Ureter (tissue), 1 donor: Measurements from ENCODE around the gene RASAL1. TPM values are rescaled to one million over a fixed set of nuclear protein-coding genes. Genes with fewer than 3 reads are reported as not detected.

Experiments used
- DNase-seq: peaks from one replicate; pipeline ENCODE4 v3.0.0-alpha.2; 2020; ENCODE audit warnings: low spot score
- total RNA-seq: library from RNA; stranded (reverse); gene quantifications from one replicate; pipeline ENCODE4 v1.2.4, GENCODE V29; 2023
- donor health status: DM: yes; HTN: yes; CAD: no.

The RASAL1 gene
- total RNA-seq, 1 donor from 2014 or later: 1.6 TPM

- DNase-seq: no peak
Measured at GRCh38 chr12:113057565-113058485, 77.7 kb downstream of the RASAL1 start.

GRCh38 chr12:113056631-113057488 is 78.7 kb downstream of the RASAL1 start, which contains the start of gene DTX1:
TSS of gene DTX1 (plus strand) at chr12:113056730. CDS start at chr12:113058193, 1,463 bp downstream.
- DNase-seq: no peak

GRCh38 chr12:113056381-113056630 is 79.3 kb downstream of the RASAL1 start:
- DNase-seq: no peak

- DNase-seq: no peak
Measured at GRCh38 chr12:113055594-113056380, 79.8 kb downstream of the RASAL1 start.

GRCh38 chr12:113054948-113055486 is 80.5 kb downstream of the RASAL1 start:
- DNase-seq: no peak

- no peak for DNase-seq
Measured at GRCh38 chr12:113052326-113052725, 83.2 kb downstream of the RASAL1 start.

- DNase-seq: no peak
Measured at GRCh38 chr12:113051759-113052158, 83.8 kb downstream of the RASAL1 start.

GRCh38 chr12:113050795-113051194 is 84.8 kb downstream of the RASAL1 start:
- no peak for DNase-seq

- DNase-seq: no peak
Measured at GRCh38 chr12:113049976-113050742, 85.4 kb downstream of the RASAL1 start.

Other genes starting within 250 kb of the RASAL1 start
- gene OAS1, start 228.8 kb downstream of the RASAL1 start, total RNA-seq: 48.4 TPM
- 33.4 TPM for gene OAS3, start 197.3 kb downstream of the RASAL1 start, total RNA-seq
- 27.5 TPM for gene OAS2, start 157.2 kb downstream of the RASAL1 start, total RNA-seq
- 1.1 TPM for gene DTX1, start 79.0 kb downstream of the RASAL1 start, total RNA-seq
- not detected for gene CFAP73, start 14.0 kb upstream of the RASAL1 start, total RNA-seq
- gene DDX54, start 49.7 kb upstream of the RASAL1 start, total RNA-seq: 65.2 TPM
- gene RITA1, start 50.0 kb upstream of the RASAL1 start, total RNA-seq: 11.6 TPM
- gene TPCN1, start 85.7 kb upstream of the RASAL1 start, total RNA-seq: 133 TPM
- gene SLC8B1, start 199.3 kb upstream of the RASAL1 start, total RNA-seq: 49.5 TPM
- gene PLBD2, start 222.8 kb upstream of the RASAL1 start, total RNA-seq: 31.8 TPM